GM12801 (cell line): ENCODE results near the gene AFF4.

Experiments used
- CTCF ChIP-seq: IDR thresholded peaks from one replicate; pipeline ENCODE4 v1.5.1; 2011; ENCODE audit warnings: control low read depth; ENCODE audit not compliant: insufficient read length; ENCODE audit errors: extremely low read depth

AFF4 gene

GRCh38 chr5:132850066-132850465, 113.4 kb downstream of the AFF4 start:
- no peak for TF ChIP-seq CTCF

- no peak for TF ChIP-seq CTCF
These were observed 114.1 kb downstream of the AFF4 start for GRCh38 chr5:132849347-132849746.

- no peak for TF ChIP-seq CTCF
These were observed 115.2 kb downstream of the AFF4 start for GRCh38 chr5:132848270-132848669.

GRCh38 chr5:132841305-132841704, 122.1 kb downstream of the AFF4 start:
- TF ChIP-seq CTCF: no peak

GRCh38 chr5:132840896-132841295, 122.5 kb downstream of the AFF4 start:
- no peak for TF ChIP-seq CTCF

- no peak for TF ChIP-seq CTCF
These were observed 123.1 kb downstream of the AFF4 start for GRCh38 chr5:132840313-132840712.

- TF ChIP-seq CTCF: no peak
These were observed 123.8 kb downstream of the AFF4 start for GRCh38 chr5:132839426-132840301.
